GM21360 (cell line): ENCODE measurements around the gene TMED5.
A peak's percentile ranks its signal among the peaks of the same experiment; 100 is the strongest.
"Not testable (repeated sequence)": the region's sequence is repeated elsewhere in the genome, so short reads cannot be mapped to it uniquely, and the experiment has no call there.

ENCODE experiments used
- ATAC-seq: cut with Tn5 transposase; IDR thresholded peaks from one replicate; pipeline ENCODE4 v1.9.1; 2021; ENCODE audit warnings: mild to moderate bottlenecking, moderate library complexity; ENCODE audit not compliant: unreplicated experiment

TMED5 gene

DNA sequence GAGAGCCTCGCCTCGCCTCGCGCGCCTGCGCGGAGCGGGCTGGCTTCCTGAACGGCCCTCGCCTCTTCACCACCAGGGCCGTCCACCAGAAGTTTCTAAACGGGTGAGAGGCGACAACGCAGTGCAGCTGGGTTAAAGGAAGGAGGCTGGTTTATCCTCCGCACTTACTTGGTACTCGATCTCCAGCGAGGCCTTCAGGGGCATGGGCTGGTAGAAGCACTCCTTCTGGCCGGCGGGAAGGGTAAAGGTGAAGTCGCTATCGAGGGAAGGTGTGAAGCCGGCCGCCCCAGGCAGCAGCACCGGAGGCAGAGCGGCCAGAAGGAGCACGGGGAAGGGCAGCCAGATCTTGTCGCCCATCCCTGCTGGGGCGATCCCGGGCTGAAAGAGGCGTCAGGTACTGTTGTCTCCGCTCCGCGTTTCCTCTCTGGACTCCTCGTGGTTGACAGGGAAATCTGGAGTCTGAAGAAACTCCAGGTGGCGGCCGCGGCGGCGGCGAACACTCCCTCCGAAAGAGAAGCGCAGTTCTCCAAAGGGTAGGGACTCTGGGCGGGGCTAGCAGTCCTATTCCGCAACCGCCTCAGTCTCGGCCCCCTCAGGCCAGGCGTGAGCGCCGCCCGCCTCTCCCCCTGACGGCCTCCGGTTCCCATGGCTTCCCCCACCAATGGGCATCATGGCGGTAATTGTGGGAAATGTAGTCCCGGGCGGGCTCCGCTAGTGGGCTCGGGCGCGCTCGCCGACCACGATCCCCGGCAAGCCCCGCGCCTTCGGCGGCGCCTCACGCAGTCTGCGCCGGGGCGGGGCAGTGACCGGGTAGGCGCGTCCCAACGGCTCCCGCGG lies at the start of gene TMED5:
Gene TMED5 (minus strand): TSS at position 528 of the 837 bp plus-strand sequence. CDS start 171 bp downstream, at position 357.
- ATAC-seq = peak; percentile 86

DNA sequence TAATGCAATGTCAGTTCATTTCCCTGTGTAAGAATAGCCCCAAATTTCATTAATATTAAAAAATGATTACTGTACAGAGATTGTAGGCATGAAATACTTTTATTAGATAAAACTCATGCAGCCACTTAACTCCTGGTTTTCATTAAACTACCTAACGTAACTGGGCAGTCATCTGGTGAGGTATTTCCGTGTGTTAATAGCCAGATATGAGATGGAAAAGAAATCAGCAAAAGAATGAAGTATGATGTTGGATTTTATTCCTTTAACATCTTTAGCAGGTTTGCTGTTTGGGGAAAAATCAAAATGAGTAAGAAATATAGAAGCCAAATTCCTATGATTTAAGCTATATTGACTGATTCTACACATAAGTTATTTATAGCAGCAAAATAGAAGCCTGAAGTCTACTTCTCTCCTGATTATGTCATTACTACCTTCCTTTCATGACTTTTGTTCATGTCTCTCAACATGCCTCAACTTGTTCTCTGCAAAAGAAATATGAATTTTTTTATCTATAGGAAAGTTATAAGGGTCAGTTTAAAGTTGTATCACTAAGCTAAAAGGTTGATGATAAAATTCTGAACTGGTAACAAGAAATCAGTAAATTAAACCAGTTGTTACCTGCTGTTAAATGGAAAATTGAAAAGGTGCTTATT lies 42.9 kb upstream of the TMED5 start:
- ATAC-seq = no peak

- no peak for ATAC-seq
These were observed 41.7 kb upstream of the TMED5 start for GRCh38 chr1:93221913-93222312.

GRCh38 chr1:93220716-93221115 lies 40.5 kb upstream of the TMED5 start:
- not testable (repeated sequence) for ATAC-seq

- no peak for ATAC-seq
These were observed 39.2 kb upstream of the TMED5 start for GRCh38 chr1:93219443-93219842.

DNA sequence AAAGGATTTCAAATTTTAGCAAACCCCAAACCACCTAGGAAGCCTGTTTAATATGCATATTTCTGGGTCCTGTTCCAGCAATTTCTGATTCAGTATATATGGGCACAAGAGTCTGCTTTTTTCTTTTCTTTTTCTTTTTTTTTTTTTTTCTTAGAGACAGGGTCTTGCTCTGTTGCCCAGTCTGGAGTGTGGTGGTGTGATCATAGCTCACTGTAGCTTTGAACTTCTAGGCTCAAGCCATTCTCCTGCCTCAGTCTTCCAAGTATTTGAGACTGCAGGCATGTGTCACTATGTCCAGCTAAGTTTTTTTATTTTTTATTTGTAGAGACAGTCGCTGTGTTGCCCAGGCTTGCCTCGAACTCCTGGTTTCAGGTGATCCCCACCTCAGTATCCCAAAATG lies 35.1 kb upstream of the TMED5 start:
- no peak for ATAC-seq

- ATAC-seq = no peak
These were observed 27.0 kb upstream of the TMED5 start for GRCh38 chr1:93207211-93207610.

DNA sequence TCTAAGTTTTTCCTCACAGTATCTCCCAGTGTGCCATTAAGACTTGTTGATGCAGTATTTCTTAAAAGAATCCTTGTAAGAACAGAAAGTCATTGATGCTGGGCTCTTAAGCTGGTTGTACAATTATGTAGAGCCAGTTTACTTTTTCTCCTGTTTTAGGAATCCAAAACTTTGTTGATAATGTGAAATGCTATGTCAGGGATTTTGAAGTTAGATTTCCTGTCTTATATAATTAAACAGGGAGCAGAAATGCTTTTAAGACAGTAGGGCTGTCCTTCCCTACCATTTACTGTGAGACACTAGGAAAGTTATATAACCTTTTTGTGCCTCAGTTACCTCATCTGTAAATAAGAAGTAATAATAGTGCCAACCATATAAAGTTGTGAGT lies 26.3 kb upstream of the TMED5 start:
- no peak for ATAC-seq

DNA sequence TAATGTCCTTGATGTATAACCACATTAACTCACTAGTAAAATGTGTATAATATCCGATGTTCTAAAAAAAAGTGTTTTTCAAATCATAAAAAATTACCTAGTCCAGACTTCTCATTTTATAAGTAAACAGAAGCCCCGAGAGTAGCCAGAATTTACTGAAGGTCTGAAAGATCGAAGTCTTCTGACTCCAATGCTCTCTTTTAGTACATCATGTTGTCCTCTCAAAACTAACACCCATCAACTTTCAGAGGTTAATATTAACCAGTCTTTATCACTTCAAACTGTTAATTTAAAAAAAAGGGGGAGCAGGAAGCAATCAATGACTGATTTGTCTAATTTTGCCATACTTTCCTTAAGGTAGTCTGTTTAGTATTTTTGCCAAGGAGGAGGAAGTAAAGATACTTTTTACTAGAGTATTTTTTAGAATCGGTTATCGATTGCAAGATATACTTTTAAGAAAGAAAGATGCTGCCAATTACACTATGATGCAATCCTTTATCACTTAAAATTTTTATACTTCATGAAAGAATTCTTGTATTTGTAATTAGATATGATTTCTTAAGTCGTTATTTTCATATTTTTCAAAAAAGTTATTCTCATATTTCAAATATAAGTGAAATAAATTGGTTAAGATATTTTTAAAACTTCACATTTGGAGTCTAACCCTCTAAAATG lies 25.8 kb upstream of the TMED5 start:
- ATAC-seq = no peak

DNA sequence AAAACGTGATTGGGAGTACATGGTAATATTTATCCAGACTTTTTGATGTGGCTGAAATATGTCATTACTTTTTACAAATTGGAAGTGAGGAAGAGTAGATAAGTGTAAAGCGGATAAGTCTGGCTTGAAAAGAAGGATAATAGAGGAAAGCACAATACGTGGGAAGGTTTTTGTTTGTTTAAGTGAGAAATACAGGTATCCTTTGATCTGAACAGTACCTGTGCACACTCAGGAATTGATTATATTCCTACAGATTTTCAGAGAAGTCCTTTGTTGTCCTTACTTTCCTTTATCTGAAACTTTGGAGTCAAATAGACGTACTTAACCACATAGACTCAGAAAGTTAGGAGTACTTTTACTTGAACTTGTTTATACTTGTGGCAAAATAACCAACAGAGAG lies 20.5 kb upstream of the TMED5 start:
- ATAC-seq = no peak

- ATAC-seq = no peak
These were observed 19.9 kb upstream of the TMED5 start for GRCh38 chr1:93200086-93200620.

GRCh38 chr1:93199150-93199549 lies 18.9 kb upstream of the TMED5 start:
- ATAC-seq = no peak

GRCh38 chr1:93196591-93196990 lies 16.4 kb upstream of the TMED5 start:
- ATAC-seq = no peak

- no peak for ATAC-seq
These were observed 14.2 kb upstream of the TMED5 start for GRCh38 chr1:93194231-93194990.

GRCh38 chr1:93190432-93190831 lies 10.2 kb upstream of the TMED5 start:
- ATAC-seq = no peak

DNA sequence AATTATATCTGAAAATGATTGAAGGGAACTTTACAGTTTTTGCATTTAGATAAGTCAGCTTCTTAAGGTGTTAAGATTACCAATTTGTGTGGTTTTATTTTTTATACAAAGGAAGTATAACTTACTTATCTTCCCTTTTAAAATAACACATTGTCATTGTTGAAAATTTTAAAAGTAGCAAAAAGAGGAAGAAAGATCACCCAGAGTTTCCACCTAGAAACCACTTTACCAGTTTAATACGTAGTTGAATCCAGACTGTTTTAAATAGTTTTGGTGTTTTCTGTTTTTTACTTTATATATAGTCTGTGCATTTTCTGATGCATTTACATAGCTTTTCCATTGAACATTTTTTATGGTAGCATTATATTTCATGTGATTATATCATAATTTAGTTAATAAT lies 6.5 kb upstream of the TMED5 start:
- no peak for ATAC-seq

DNA sequence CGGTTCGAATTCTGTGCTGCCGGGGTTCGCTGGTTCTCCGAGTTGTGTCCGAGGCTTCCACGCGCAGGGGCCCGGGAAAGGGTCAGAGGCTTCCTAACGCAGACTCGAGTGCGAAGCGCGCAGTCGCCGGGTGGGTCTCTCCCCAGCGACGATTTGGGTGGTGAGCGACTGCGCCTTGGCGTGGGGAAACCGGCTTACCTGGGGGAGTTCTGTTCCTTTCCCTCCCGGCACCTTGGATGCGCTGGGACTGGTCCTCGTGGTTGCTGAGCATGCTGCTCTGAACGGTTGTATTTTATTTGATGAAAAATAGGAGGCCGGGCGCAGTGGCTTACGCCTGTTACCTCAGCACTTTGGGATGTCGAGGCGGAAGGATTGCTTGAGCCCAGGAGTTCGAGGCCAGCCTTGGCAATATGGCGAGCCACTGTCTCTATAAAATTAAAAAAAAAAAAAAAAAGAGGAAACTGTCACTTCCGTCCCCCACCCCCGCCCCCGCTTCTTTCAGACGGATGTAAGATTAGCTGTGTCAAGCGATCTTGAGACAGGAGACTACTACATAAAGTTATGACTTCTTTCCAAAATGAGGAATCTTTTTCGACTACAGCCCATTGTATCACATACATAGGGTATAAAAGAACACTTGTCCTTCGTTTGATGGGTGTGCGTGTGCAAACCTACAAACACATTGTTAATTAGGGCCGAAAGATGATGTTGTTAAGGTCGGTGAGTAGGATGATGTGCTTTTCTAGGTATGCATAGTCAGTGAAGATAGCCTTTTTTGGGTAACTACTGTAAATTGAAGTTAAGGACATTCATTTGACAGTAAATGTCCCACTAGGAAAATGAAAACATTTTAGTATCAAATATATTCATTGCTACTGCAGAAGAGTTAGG lies 755 bp upstream of the TMED5 start, which contains the start of gene CCDC18:
Gene CCDC18 (plus strand): TSS at position 2 of the 891 bp plus-strand sequence. CDS start 2,638 bp downstream, outside the sequence.
- ATAC-seq = peak; percentile 2

- no peak for ATAC-seq
These were observed 1.8 kb downstream of the TMED5 start for GRCh38 chr1:93178418-93178817.

DNA sequence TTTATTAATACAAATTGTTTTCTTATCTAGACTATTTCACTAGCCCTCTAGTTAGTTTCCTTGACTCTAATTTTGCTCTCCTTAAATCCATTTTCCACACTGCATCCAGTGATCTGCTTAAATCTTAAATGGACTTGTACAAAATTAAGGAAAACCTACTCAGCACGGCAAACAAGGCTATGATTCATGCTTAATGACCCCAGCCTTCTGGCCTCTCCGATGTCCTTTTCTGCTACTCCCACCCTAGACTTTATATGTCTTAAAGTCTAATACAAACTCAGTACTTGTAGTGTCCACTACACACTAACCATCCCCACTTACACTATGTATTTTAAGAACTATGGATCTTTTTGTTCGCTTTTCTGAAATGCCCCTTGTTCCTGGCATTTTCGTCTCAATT lies 2.2 kb downstream of the TMED5 start:
- ATAC-seq = no peak

- ATAC-seq = not testable (repeated sequence)
These were observed 5.6 kb downstream of the TMED5 start for GRCh38 chr1:93174638-93175037.
